Endothelial cell of umbilical vein (primary cell): ENCODE results near the gene NPHS1. TPM values are rescaled to one million over a fixed set of nuclear protein-coding genes. Genes with fewer than 3 reads are reported as not detected.

Source experiments
- BruUV-seq: library from RNA; stranded (reverse); fragments of 400-500 nt; replicated peaks from 2 replicates; lab custom pipeline; 2021; lab: Mats Ljungman, UMichigan
- CTCF ChIA-PET: fragments of 300-600, 350-600 bp; sonication (Branson Sonifier 250); formaldehyde crosslinking; loops from one replicate; lab custom pipeline; 2021; ENCODE audit warnings: antibody characterized with exemption, inconsistent platforms; lab: Charles Lee
- POLR2A ChIA-PET: fragments of 300-600, 350-600 bp; sonication (Branson Sonifier 250); formaldehyde crosslinking; loops from one replicate; lab custom pipeline; 2021; ENCODE audit warnings: antibody characterized with exemption, inconsistent platforms; lab: Charles Lee
- DNase-seq: peaks from one replicate; pipeline ENCODE4 v3.0.0-alpha.2; 2011; ENCODE audit warnings: low read depth, low spot score
- FAIRE-seq: peaks from 2 replicates; lab custom pipeline; 2011; peaks lifted over from hg19 to GRCh38; lab: Jason Lieb, UNC
- H2AFZ ChIP-seq: 2 replicates; pipeline ENCODE4 v1.6.0; 2012; ENCODE audit warnings: low read depth, low read length, control low read depth, inconsistent platforms
- H3K27ac ChIP-seq: 2 replicates; pipeline ENCODE4 v1.5.1; 2011; ENCODE audit warnings: low read depth, mild to moderate bottlenecking, control low read depth, low read length, moderate library complexity; ENCODE audit not compliant: insufficient read depth
- H3K27me3 ChIP-seq, 2 experiments: 2 replicates each; pipeline versions ENCODE4 v1.6.0 to v1.6.1; 2011; ENCODE audit warnings: low read length in 2 of 2, mixed read lengths in 1 of 2; ENCODE audit not compliant: control insufficient read depth in 2 of 2, insufficient read depth in 2 of 2
- H3K36me3 ChIP-seq, 2 experiments: 2 replicates in 1 of 2; 3 replicates in 1 of 2; pipeline ENCODE4 v1.5.1; 2011; ENCODE audit warnings: low read length in 2 of 2, mild to moderate bottlenecking in 1 of 2, moderate library complexity in 1 of 2; ENCODE audit not compliant: control insufficient read depth in 2 of 2, insufficient read depth in 2 of 2; ENCODE audit errors: extremely low read depth in 1 of 2
- H3K4me1 ChIP-seq: 3 replicates; pipeline ENCODE4 v1.5.1; 2011; ENCODE audit warnings: mild to moderate bottlenecking, low read length; ENCODE audit not compliant: control insufficient read depth, insufficient read depth; ENCODE audit errors: extremely low read depth
- H3K4me2 ChIP-seq: 2 replicates; pipeline ENCODE4 v1.6.1; 2011; ENCODE audit warnings: low read length, control low read depth, mixed read lengths; ENCODE audit not compliant: insufficient read depth
- H3K4me3 ChIP-seq, 3 experiments: fragments of 200-600 bp in 1 of 3; sonication (generic), shearing (Covaris generic) in 1 of 3; replicated peaks in 1 of 3; 2 replicates each; pipeline ENCODE4 v1.5.1; 2011 to 2016; ENCODE audit warnings: control low read depth in 3 of 3, low read length in 3 of 3, mild to moderate bottlenecking in 2 of 3, inconsistent platforms in 1 of 3, low read depth in 1 of 3, moderate library complexity in 1 of 3; ENCODE audit not compliant: insufficient read depth in 1 of 3
- H3K79me2 ChIP-seq: 2 replicates; pipeline ENCODE4 v1.6.0; 2012; ENCODE audit warnings: low read length, inconsistent platforms; ENCODE audit not compliant: control insufficient read depth, insufficient read depth
- H3K9ac ChIP-seq: replicated peaks from 2 replicates; pipeline ENCODE3; 2011; ENCODE audit warnings: low read length, control low read depth; ENCODE audit not compliant: insufficient read depth; ENCODE audit errors: extremely low read depth
- H3K9me1 ChIP-seq: replicated peaks from 3 replicates; pipeline ENCODE4 v1.6.0; 2011; ENCODE audit warnings: mild to moderate bottlenecking, low read length; ENCODE audit not compliant: control insufficient read depth, insufficient read depth; ENCODE audit errors: extremely low read depth
- H3K9me3 ChIP-seq: replicated peaks from 2 replicates; pipeline ENCODE4 v1.5.1; 2012; ENCODE audit warnings: low read length, inconsistent platforms; ENCODE audit not compliant: control insufficient read depth, insufficient read depth
- H4K20me1 ChIP-seq: replicated peaks from 2 replicates; pipeline ENCODE3; 2011; ENCODE audit warnings: mild to moderate bottlenecking, low read length; ENCODE audit not compliant: control insufficient read depth, insufficient read depth; ENCODE audit errors: extremely low read depth
- EZH2 ChIP-seq: IDR thresholded peaks from 2 replicates; pipeline ENCODE4 v1.6.1; 2012; ENCODE audit warnings: borderline replicate concordance, low read depth, mild to moderate bottlenecking, moderate library complexity, low read length, inconsistent platforms; ENCODE audit not compliant: severe bottlenecking
- FOS ChIP-seq: IDR thresholded peaks from 2 replicates; pipeline ENCODE4 v1.6.1; 2011; ENCODE audit warnings: mild to moderate bottlenecking, low read length, moderate library complexity, borderline replicate concordance; ENCODE audit not compliant: insufficient read depth
- GATA2 ChIP-seq: IDR thresholded peaks from 2 replicates; pipeline ENCODE4 v1.7.0; 2011; ENCODE audit warnings: low read depth, mild to moderate bottlenecking, moderate library complexity, mixed read lengths, low read length; ENCODE audit not compliant: insufficient read length, insufficient read depth
- MYC ChIP-seq: IDR thresholded peaks from one replicate; pipeline ENCODE4 v1.6.1; 2011; ENCODE audit warnings: mild to moderate bottlenecking, low read depth, low read length
- dilution Hi-C: fragments of 300-500 bp; cut with MboI; formaldehyde crosslinking; loops from one replicate; pipeline ENCODE4 v1.15.0; 2019; ENCODE audit warnings: low sequenced_read_pairs; ENCODE audit not compliant: extremely low pct_ligation_motif_present
- intact Hi-C: fragments of 100-400 bp; cut with micrococcal nuclease; formaldehyde crosslinking; loops from one replicate; pipeline ENCODE4 v1.10.0; 2022
- polyA plus RNA-seq, 4 experiments: library from polyadenylated mRNA; depleted of rRNA in 3 of 4; stranded (reverse) in 3 of 4; unstranded in 1 of 4; fragments of >200 nt; gene quantifications; 2 replicates each; pipeline versions ENCODE4 v1.2.1 to v1.2.3, GENCODE V29; 2011 to 2012; ENCODE audit warnings: missing spikeins in 1 of 4
- total RNA-seq: library from RNA; stranded (reverse); gene quantifications from 2 replicates; pipeline ENCODE4 v1.2.3, GENCODE V29; 2021
- TF ChIP-seq, protein P1 (sequence below): IDR thresholded peaks from 2 replicates; pipeline ENCODE4 v1.6.1; 2011; ENCODE audit not compliant: insufficient read depth, insufficient read length
- TF ChIP-seq, protein P2 (sequence below), 2 donors: IDR thresholded peaks; 1 replicate in 1 of 2; 2 replicates in 1 of 2; pipeline ENCODE4 v1.5.1; 2011; ENCODE audit warnings: low read length in 2 of 2, mild to moderate bottlenecking in 2 of 2, moderate library complexity in 2 of 2, control low read depth in 1 of 2, inconsistent platforms in 1 of 2, low read depth in 1 of 2; ENCODE audit not compliant: insufficient read depth in 1 of 2; ENCODE audit errors: extremely low read depth in 1 of 2

NPHS1 gene
- total and polyA plus RNA-seq, 2 donors (not counting 3 experiments of a cell fraction or from before 2014, with no cell fraction given), result not detected

DNA sequence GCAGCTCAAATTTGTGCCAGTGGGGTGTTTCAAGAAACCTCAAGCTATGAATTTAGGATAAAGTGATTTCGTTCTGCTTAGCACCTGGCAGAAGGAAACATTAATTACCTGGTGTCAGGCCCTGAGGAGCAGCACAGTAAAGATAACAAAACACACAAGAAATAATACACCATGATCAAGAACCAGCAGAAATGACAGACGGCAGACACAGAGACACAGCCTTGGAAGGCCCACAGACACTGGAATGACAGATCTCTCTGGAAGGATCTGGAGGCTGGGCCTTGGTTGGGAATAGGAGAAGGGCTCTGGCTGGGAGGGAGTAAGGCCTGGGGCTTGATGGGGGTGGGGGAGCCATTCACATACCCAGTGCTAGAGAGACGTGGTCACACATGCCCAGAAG lies 50.5 kb downstream of the NPHS1 start:
- no peak for TF ChIP-seq GATA2
- TF ChIP-seq MYC, result no peak
- TF ChIP-seq, protein P1, sequence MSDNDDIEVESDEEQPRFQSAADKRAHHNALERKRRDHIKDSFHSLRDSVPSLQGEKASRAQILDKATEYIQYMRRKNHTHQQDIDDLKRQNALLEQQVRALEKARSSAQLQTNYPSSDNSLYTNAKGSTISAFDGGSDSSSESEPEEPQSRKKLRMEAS, result no peak
- TF ChIP-seq EZH2, result no peak
- TF ChIP-seq FOS, result no peak
- TF ChIP-seq, protein P2, sequence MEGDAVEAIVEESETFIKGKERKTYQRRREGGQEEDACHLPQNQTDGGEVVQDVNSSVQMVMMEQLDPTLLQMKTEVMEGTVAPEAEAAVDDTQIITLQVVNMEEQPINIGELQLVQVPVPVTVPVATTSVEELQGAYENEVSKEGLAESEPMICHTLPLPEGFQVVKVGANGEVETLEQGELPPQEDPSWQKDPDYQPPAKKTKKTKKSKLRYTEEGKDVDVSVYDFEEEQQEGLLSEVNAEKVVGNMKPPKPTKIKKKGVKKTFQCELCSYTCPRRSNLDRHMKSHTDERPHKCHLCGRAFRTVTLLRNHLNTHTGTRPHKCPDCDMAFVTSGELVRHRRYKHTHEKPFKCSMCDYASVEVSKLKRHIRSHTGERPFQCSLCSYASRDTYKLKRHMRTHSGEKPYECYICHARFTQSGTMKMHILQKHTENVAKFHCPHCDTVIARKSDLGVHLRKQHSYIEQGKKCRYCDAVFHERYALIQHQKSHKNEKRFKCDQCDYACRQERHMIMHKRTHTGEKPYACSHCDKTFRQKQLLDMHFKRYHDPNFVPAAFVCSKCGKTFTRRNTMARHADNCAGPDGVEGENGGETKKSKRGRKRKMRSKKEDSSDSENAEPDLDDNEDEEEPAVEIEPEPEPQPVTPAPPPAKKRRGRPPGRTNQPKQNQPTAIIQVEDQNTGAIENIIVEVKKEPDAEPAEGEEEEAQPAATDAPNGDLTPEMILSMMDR (IDR thresholded peaks at IDR 0.05; ENCODE audit: extremely low read depth in 1 of 2, insufficient read depth in 1 of 2, low read depth in 1 of 2, low read length in 2 of 2), result no peak
- DNase-seq, result no peak
- no peak overlapping the region for H3K4me3 ChIP-seq
- intact Hi-C loops, result no loop called here
- FAIRE-seq, result no peak
- BruUV-seq, result no TSS peak
- H3K9me3 ChIP-seq, result no peaks in the 10 kb centered on the region
- H3K79me2 ChIP-seq, result no peaks in the 10 kb centered on the region
- no peak overlapping the region for H3K4me2 ChIP-seq
- POLR2A ChIA-PET, result no interaction called here
- H3K9ac ChIP-seq, result no peak overlapping the region
- no peak overlapping the region for H3K27ac ChIP-seq
- H3K27me3 ChIP-seq, result peaks cover 4 to 10% of the 10 kb centered on the region in 2 experiments
- H3K36me3 ChIP-seq, result no peaks in the 10 kb centered on the region
- H3K4me1 ChIP-seq, result no peaks in the 10 kb centered on the region
- no peak overlapping the region for H2AFZ ChIP-seq
- CTCF ChIA-PET, result no interaction called here
- H3K9me1 ChIP-seq, result no peaks in the 10 kb centered on the region
- no peaks in the 10 kb centered on the region for H4K20me1 ChIP-seq
- dilution Hi-C loops, result no loop called here
